GM12878 (cell line): ENCODE results near the gene CRACDL.

ENCODE experiments used
- CBX3 ChIP-seq: fragments of 200-600 bp; sonication (generic); IDR thresholded peaks from 2 replicates; pipeline ENCODE4 v1.6.1; 2016; ENCODE audit warnings: low read depth, borderline replicate concordance
- HDGF ChIP-seq: fragments of 450-650 bp; IDR thresholded peaks from 2 replicates; pipeline ENCODE4 v1.6.1; 2016; ENCODE audit warnings: antibody characterized with exemption

GRCh38 chr2:98771721-98772524 lies 164.1 kb downstream of the CRACDL start:
- no peak for TF ChIP-seq CBX3
- no peak for TF ChIP-seq HDGF
